Neuron (in vitro differentiated cells): Measurements from ENCODE around the gene ELL.

Experiments
- H2AFZ ChIP-seq: one replicate; pipeline ENCODE4 v1.6.1; 2013; ENCODE audit warnings: low read depth, mild to moderate bottlenecking, inconsistent platforms, low read length, moderate library complexity
- H3K27me3 ChIP-seq: one replicate; pipeline ENCODE4 v1.6.1; 2013; ENCODE audit warnings: low read length; ENCODE audit not compliant: insufficient read depth
- H3K36me3 ChIP-seq: one replicate; pipeline ENCODE4 v1.6.1; 2013; ENCODE audit warnings: low read length; ENCODE audit not compliant: insufficient read depth
- H3K4me1 ChIP-seq: one replicate; pipeline ENCODE4 v1.6.1; 2013; ENCODE audit warnings: low read length; ENCODE audit not compliant: insufficient read depth
- H3K4me3 ChIP-seq: 2 replicates; pipeline ENCODE4 v1.5.1; 2013; ENCODE audit warnings: mild to moderate bottlenecking, low read length, moderate library complexity
- H3K9me3 ChIP-seq: one replicate; pipeline ENCODE4 v1.6.1; 2013; ENCODE audit warnings: low read length

Gene ELL

GRCh38 chr19:18499055-18499775 lies 22.7 kb downstream of the ELL start:
- no peak overlapping the region for H3K4me3 ChIP-seq
- H3K4me1 ChIP-seq, result peaks cover 3% of the 10 kb centered on the region
- H2AFZ ChIP-seq, result no peak overlapping the region
- H3K36me3 ChIP-seq, result no peaks in the 10 kb centered on the region
- H3K9me3 ChIP-seq, result no peaks in the 10 kb centered on the region
- H3K27me3 ChIP-seq, result no peaks in the 10 kb centered on the region

GRCh38 chr19:18496980-18497256 lies 25.0 kb downstream of the ELL start:
- Histone ChIP-seq H3K27me3 (no peaks in the 10 kb centered on the region), H3K9me3 (no peaks in the 10 kb centered on the region)

GRCh38 chr19:18496167-18496979 lies 25.5 kb downstream of the ELL start:
- Histone ChIP-seq H3K4me3 (no peak overlapping the region), H3K36me3 (no peaks in the 10 kb centered on the region), H3K4me1 (peaks cover 7% of the 10 kb centered on the region)

More at GRCh38 chr19:18496980-18497256, 25.0 kb downstream of the ELL start:
- H3K36me3 ChIP-seq, result no peaks in the 10 kb centered on the region
- no peak overlapping the region for H2AFZ ChIP-seq
- peaks cover 7% of the 10 kb centered on the region for H3K4me1 ChIP-seq
- no peak overlapping the region for H3K4me3 ChIP-seq

GRCh38 chr19:18495204-18495911 lies 26.5 kb downstream of the ELL start:
- Histone ChIP-seq H3K4me3 (no peak overlapping the region), H3K27me3 (no peaks in the 10 kb centered on the region), H2AFZ (no peak overlapping the region), H3K9me3 (no peaks in the 10 kb centered on the region), H3K36me3 (no peaks in the 10 kb centered on the region), H3K4me1 (peaks cover 8% of the 10 kb centered on the region)

More at GRCh38 chr19:18496167-18496979, 25.5 kb downstream of the ELL start:
- Histone ChIP-seq H3K27me3 (no peaks in the 10 kb centered on the region), H3K9me3 (no peaks in the 10 kb centered on the region), H2AFZ (no peak overlapping the region)

- no peaks in the 10 kb centered on the region for H3K27me3 ChIP-seq
- H2AFZ ChIP-seq, result no peak overlapping the region
- H3K4me3 ChIP-seq, result no peak overlapping the region
- H3K36me3 ChIP-seq, result no peaks in the 10 kb centered on the region
- H3K9me3 ChIP-seq, result no peaks in the 10 kb centered on the region
- peaks cover 11% of the 10 kb centered on the region for H3K4me1 ChIP-seq
These were observed 27.6 kb downstream of the ELL start for GRCh38 chr19:18494267-18494607.

GRCh38 chr19:18493440-18494266 lies 28.2 kb downstream of the ELL start:
- Histone ChIP-seq H3K4me3 (no peak overlapping the region), H2AFZ (no peak overlapping the region), H3K27me3 (no peaks in the 10 kb centered on the region), H3K36me3 (no peaks in the 10 kb centered on the region), H3K4me1 (peaks cover 11% of the 10 kb centered on the region), H3K9me3 (no peaks in the 10 kb centered on the region)

- Histone ChIP-seq H3K4me3 (no peak overlapping the region), H2AFZ (no peak overlapping the region), H3K27me3 (no peaks in the 10 kb centered on the region), H3K4me1 (peaks cover 11% of the 10 kb centered on the region), H3K9me3 (no peaks in the 10 kb centered on the region), H3K36me3 (no peaks in the 10 kb centered on the region)
These were observed 29.6 kb downstream of the ELL start for GRCh38 chr19:18491995-18492953.

- Histone ChIP-seq H3K4me3 (no peak overlapping the region), H3K27me3 (no peaks in the 10 kb centered on the region), H3K4me1 (peaks cover 11% of the 10 kb centered on the region), H3K36me3 (no peaks in the 10 kb centered on the region), H2AFZ (no peak overlapping the region), H3K9me3 (no peaks in the 10 kb centered on the region)
These were observed 31.1 kb downstream of the ELL start for GRCh38 chr19:18490728-18491127.

- no peak overlapping the region for H2AFZ ChIP-seq
- peaks cover 11% of the 10 kb centered on the region for H3K4me1 ChIP-seq
- H3K4me3 ChIP-seq, result no peak overlapping the region
- no peaks in the 10 kb centered on the region for H3K9me3 ChIP-seq
- H3K36me3 ChIP-seq, result no peaks in the 10 kb centered on the region
- H3K27me3 ChIP-seq, result no peaks in the 10 kb centered on the region
These were observed 32.2 kb downstream of the ELL start for GRCh38 chr19:18489627-18490184.

- no peaks in the 10 kb centered on the region for H3K27me3 ChIP-seq
- no peaks in the 10 kb centered on the region for H3K9me3 ChIP-seq
- H3K36me3 ChIP-seq, result no peaks in the 10 kb centered on the region
- H3K4me1 ChIP-seq, result peaks cover 11% of the 10 kb centered on the region
- no peak overlapping the region for H3K4me3 ChIP-seq
- no peak overlapping the region for H2AFZ ChIP-seq
These were observed 32.8 kb downstream of the ELL start for GRCh38 chr19:18488838-18489626.

GRCh38 chr19:18488403-18488723 lies 33.5 kb downstream of the ELL start:
- Histone ChIP-seq H3K4me1 (peaks cover 7% of the 10 kb centered on the region), H3K36me3 (no peaks in the 10 kb centered on the region), H3K4me3 (no peak overlapping the region), H3K27me3 (no peaks in the 10 kb centered on the region), H3K9me3 (no peaks in the 10 kb centered on the region), H2AFZ (no peak overlapping the region)
